Esophagus muscularis mucosa (tissue), 4 donors: ENCODE measurements around the gene ALDOA. TPM values are rescaled to one million over a fixed set of nuclear protein-coding genes. Genes with fewer than 3 reads are reported as not detected.
A peak's percentile ranks its signal among the peaks of the same experiment; 100 is the strongest.
"Not testable (repeated sequence)": the region's sequence is repeated elsewhere in the genome, so short reads cannot be mapped to it uniquely, and the experiment has no call there.

Source experiments
- DNase-seq: peaks from one replicate; pipeline ENCODE4 v3.0.0-alpha.2; 2017; ENCODE audit errors: extremely low spot score
- H3K27ac ChIP-seq, 4 donors: fragments of 200-600 bp; sonication (generic); replicated peaks in 1 of 4; 1 replicate in 3 of 4; 2 replicates in 1 of 4; pipeline ENCODE4 v1.5.1; 2016 to 2019; ENCODE audit warnings: mild to moderate bottlenecking in 1 of 4
- H3K27me3 ChIP-seq, 4 donors: fragments of 200-600 bp; sonication (generic); one replicate each; pipeline versions ENCODE4 v1.5.1 to v1.6.0; 2016 to 2019
- H3K36me3 ChIP-seq, 4 donors: fragments of 200-600 bp; sonication (generic); one replicate each; pipeline ENCODE4 v1.5.1; 2016 to 2019
- H3K4me1 ChIP-seq, 4 donors: fragments of 200-600 bp; sonication (generic); one replicate each; pipeline ENCODE4 v1.5.1; 2016 to 2019
- H3K4me3 ChIP-seq, 4 donors: fragments of 200-600 bp; sonication (generic); 1 replicate in 2 of 4; 2 replicates in 2 of 4; pipeline ENCODE4 v1.5.1; 2016 to 2019; ENCODE audit warnings: mild to moderate bottlenecking in 4 of 4, moderate library complexity in 1 of 4
- H3K9me3 ChIP-seq, 4 donors: fragments of 200-600 bp; sonication (generic); 1 replicate in 3 of 4; 2 replicates in 1 of 4; pipeline ENCODE4 v1.5.1; 2016 to 2019
- CTCF ChIP-seq, 3 experiments: fragments of 200-600 bp in 2 of 3; fragments of 450-650 bp in 1 of 3; sonication (generic) in 2 of 3; IDR thresholded peaks; one replicate each; pipeline ENCODE4 v1.5.1; 2017 to 2019; ENCODE audit warnings: antibody characterized with exemption in 3 of 3, mild to moderate bottlenecking in 2 of 3, moderate library complexity in 1 of 3
- EP300 ChIP-seq: sonication (generic); formaldehyde crosslinking; IDR thresholded peaks from one replicate; pipeline ENCODE4 v1.6.1; 2017; ENCODE audit warnings: antibody characterized with exemption
- POLR2A ChIP-seq: fragments of 450-650 bp; IDR thresholded peaks from one replicate; pipeline ENCODE4 v1.6.1; 2017; ENCODE audit warnings: antibody characterized with exemption, moderate library complexity, mild to moderate bottlenecking, low read depth
- POLR2AphosphoS5 ChIP-seq, 2 donors: sonication (generic); formaldehyde crosslinking; IDR thresholded peaks; one replicate each; pipeline ENCODE4 v1.6.1; 2017; ENCODE audit warnings: antibody characterized with exemption in 2 of 2
- WGBS: methylation state at CpG from one replicate; pipeline ENCODE4 v1.1.5; 2018; 5-methylcytosine and 5-hydroxymethylcytosine counted together
- intact Hi-C: fragments of 100-400 bp; cut with DNase I; formaldehyde crosslinking; loops from one replicate; pipeline ENCODE4 v1.15.1; 2023
- total RNA-seq, 4 donors: library from RNA; depleted of rRNA; stranded (reverse); fragments of >200 nt; gene quantifications; one replicate each; pipeline versions ENCODE4 v1.1.0 to v1.2.1, GENCODE V29; 2016

ALDOA gene
- total RNA-seq, 4 donors from 2014 or later: 1,300 to 1,765 (median 1,454) TPM

GRCh38 chr16:30112197-30113030, 46.9 kb downstream of the ALDOA start:
- no peak for DNase-seq
- peaks cover 27 to 100% (median 92%) of the 10 kb centered on the region in 4 donors for H3K36me3 ChIP-seq

GRCh38 chr16:30113031-30113710, 47.6 kb downstream of the ALDOA start, which contains the start of gene GDPD3:
Gene GDPD3 (minus strand): TSS chr16:30113537. CDS start chr16:30113478, 59 bp downstream.
- H3K27ac ChIP-seq: peak within 1 kb of the TSS in 1 of 4 donors; percentile 12
- H3K36me3 ChIP-seq: peaks cover 25 to 100% (median 92%) of the 10 kb centered on the region in 4 donors
- H3K4me1 ChIP-seq: peaks cover 6 to 10% (median 8%) of the 10 kb centered on the region in 4 donors
- no peaks in the 10 kb centered on the region for H3K27me3 ChIP-seq
- H3K4me3 ChIP-seq: no peak within 1 kb of the TSS
- 94% methylated on average over 11 of the region's 20 CpGs for WGBS
- TF ChIP-seq POLR2AphosphoS5 (IDR thresholded peaks at IDR 0.05) (peak in 1 of 2 donors; percentile 3), EP300 (no peak), POLR2A (no peak)
- intact Hi-C loops: no loop called here
- H3K9me3 ChIP-seq: no peaks in the 10 kb centered on the region
- DNase-seq: no peak

More at GRCh38 chr16:30112197-30113030, 46.9 kb downstream of the ALDOA start:
- H3K4me1 ChIP-seq: peaks cover 6 to 10% (median 8%) of the 10 kb centered on the region in 4 donors
- H3K9me3 ChIP-seq: no peaks in the 10 kb centered on the region
- H3K27me3 ChIP-seq: no peaks in the 10 kb centered on the region
- TF ChIP-seq POLR2AphosphoS5 (IDR thresholded peaks at IDR 0.05): peak; percentile 2 to 18
- TF ChIP-seq EP300: no peak
- peak; percentile 48 to 76 (median 58) for TF ChIP-seq CTCF (IDR thresholded peaks at IDR 0.05)
- no peak for TF ChIP-seq POLR2A
- H3K4me3 ChIP-seq: no peak overlapping the region
- H3K27ac ChIP-seq: no peak overlapping the region
- intact Hi-C loops: no loop called here
- WGBS: 84% methylated on average over 24 of the region's 29 CpGs

GRCh38 chr16:30113711-30114333, 48.3 kb downstream of the ALDOA start:
- no peaks in the 10 kb centered on the region for H3K9me3 ChIP-seq
- no peak for DNase-seq
- intact Hi-C loops: no loop called here
- H3K27me3 ChIP-seq: no peaks in the 10 kb centered on the region
- no peak overlapping the region for H3K4me3 ChIP-seq
- peaks cover 6 to 10% (median 8%) of the 10 kb centered on the region in 4 donors for H3K4me1 ChIP-seq
- 91% methylated on average over 5 of the region's 20 CpGs for whole genome bisulfite sequencing
- H3K36me3 ChIP-seq: peaks cover 30 to 100% (median 94%) of the 10 kb centered on the region in 4 donors
- TF ChIP-seq POLR2A: no peak
- no peak for TF ChIP-seq EP300
- TF ChIP-seq CTCF (IDR thresholded peaks at IDR 0.05): no peak
- TF ChIP-seq POLR2AphosphoS5 (IDR thresholded peaks at IDR 0.05): no peak
- peak overlapping the region in 1 of 4 donors; percentile 12 for H3K27ac ChIP-seq

- intact Hi-C loops: no loop called here
- no peak for DNase-seq
- H3K27ac ChIP-seq: no peak overlapping the region
- 86% methylated on average over 10 of the region's 11 CpGs for WGBS
- H3K9me3 ChIP-seq: no peaks in the 10 kb centered on the region
- no peaks in the 10 kb centered on the region for H3K27me3 ChIP-seq
- TF ChIP-seq CTCF (IDR thresholded peaks at IDR 0.05): no peak
- TF ChIP-seq POLR2A: no peak
- TF ChIP-seq POLR2AphosphoS5 (IDR thresholded peaks at IDR 0.05): no peak
- TF ChIP-seq EP300: no peak
- H3K4me1 ChIP-seq: peaks cover 6 to 10% (median 8%) of the 10 kb centered on the region in 4 donors
- peaks cover 31 to 100% (median 95%) of the 10 kb centered on the region in 4 donors for H3K36me3 ChIP-seq
- H3K4me3 ChIP-seq: no peak overlapping the region
These were observed 48.9 kb downstream of the ALDOA start for GRCh38 chr16:30114411-30114810.

GRCh38 chr16:30114833-30115232, 49.3 kb downstream of the ALDOA start:
- H3K4me1 ChIP-seq: peaks cover 6 to 12% (median 8%) of the 10 kb centered on the region in 4 donors
- H3K4me3 ChIP-seq, H3K27me3 ChIP-seq, H3K27ac ChIP-seq, DNase-seq, intact Hi-C loops, H3K9me3 ChIP-seq: not testable (repeated sequence)
- H3K36me3 ChIP-seq: peaks cover 29 to 100% (median 97%) of the 10 kb centered on the region in 4 donors
- 85% methylated on average over 7 of the region's 7 CpGs for WGBS
